Measurements from ENCODE around the gene ANGPT4. TPM values are rescaled to one million over a fixed set of nuclear protein-coding genes. Genes with fewer than 3 reads are reported as not detected.

Gene ANGPT4
- total RNA-seq, 1 experiment from 2014 or later = not detected

DNA sequence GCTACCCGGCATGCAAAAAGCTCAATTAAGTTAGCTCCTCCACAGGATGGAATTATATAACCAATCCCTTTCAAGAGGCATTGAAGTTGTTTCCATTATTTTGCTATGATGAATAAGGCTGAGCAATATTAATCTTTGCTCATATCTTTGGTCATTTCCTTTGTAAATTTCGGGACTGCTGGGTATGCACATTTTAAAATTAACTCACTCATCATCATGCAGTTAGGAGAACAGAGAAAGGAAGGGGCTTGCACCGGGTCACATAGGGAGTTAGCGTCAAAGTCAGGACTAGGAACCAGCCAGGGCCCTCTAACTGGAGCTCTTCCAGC, 83.0 kb downstream of the ANGPT4 start:
- no peaks in the 10 kb centered on the region for H3K9me3 Mint-ChIP-seq (ENCODE audit: unreplicated experiment)
- ChIA-PET CTCF (interaction anchor here (0.5 to 1.4 kb wide), 6 partner anchors 15 to 376 kb away, joined by 3 to 7 read pairs (median 4); no protein-coding TSS in a partner anchor), POLR2A (interaction anchor here (0.6 kb wide), 1 partner anchor 432 kb away, joined by 4 read pairs; no protein-coding TSS in a partner anchor)
- peaks cover 7% of the 10 kb centered on the region for H3K4me1 Mint-ChIP-seq (ENCODE audit: low read depth, unreplicated experiment)
- Histone ChIP-seq H3K9me3 (no peaks in the 10 kb centered on the region), H3K4me1 (peaks cover 16% of the 10 kb centered on the region), H3K36me3 (ENCODE audit: control insufficient read depth, insufficient read depth, low read length) (no peaks in the 10 kb centered on the region), H3K27me3 (replicated peaks; ENCODE audit: control insufficient read depth, insufficient read depth, low read length) (no peaks in the 10 kb centered on the region), H3K4me3 (ENCODE audit: low read depth, low read length) (peak overlapping the region; percentile 71)
- BruUV-seq (replicated peaks) = no TSS peak
- no peak for DNase-seq
- TF ChIP-seq, protein P1, sequence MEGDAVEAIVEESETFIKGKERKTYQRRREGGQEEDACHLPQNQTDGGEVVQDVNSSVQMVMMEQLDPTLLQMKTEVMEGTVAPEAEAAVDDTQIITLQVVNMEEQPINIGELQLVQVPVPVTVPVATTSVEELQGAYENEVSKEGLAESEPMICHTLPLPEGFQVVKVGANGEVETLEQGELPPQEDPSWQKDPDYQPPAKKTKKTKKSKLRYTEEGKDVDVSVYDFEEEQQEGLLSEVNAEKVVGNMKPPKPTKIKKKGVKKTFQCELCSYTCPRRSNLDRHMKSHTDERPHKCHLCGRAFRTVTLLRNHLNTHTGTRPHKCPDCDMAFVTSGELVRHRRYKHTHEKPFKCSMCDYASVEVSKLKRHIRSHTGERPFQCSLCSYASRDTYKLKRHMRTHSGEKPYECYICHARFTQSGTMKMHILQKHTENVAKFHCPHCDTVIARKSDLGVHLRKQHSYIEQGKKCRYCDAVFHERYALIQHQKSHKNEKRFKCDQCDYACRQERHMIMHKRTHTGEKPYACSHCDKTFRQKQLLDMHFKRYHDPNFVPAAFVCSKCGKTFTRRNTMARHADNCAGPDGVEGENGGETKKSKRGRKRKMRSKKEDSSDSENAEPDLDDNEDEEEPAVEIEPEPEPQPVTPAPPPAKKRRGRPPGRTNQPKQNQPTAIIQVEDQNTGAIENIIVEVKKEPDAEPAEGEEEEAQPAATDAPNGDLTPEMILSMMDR (IDR thresholded peaks at IDR 0.05; ENCODE audit: insufficient read depth in 1 of 2, low read depth in 1 of 2, low read length in 1 of 2, severe bottlenecking in 1 of 2, unreplicated experiment in 1 of 2) = no peak
- intact Hi-C loops (cut with micrococcal nuclease; ENCODE audit: unreplicated experiment) = loop anchor here (1.0 to 5.0 kb wide), 2 partner anchors 8 to 284 kb away; partner anchors contain the start of gene PSMF1
- H3K27me3 Mint-ChIP-seq (ENCODE audit: insufficient read depth, unreplicated experiment) = no peaks in the 10 kb centered on the region
- peak overlapping the region; percentile 36 for H3K27ac Mint-ChIP-seq (ENCODE audit: unreplicated experiment)
- peak overlapping the region; percentile 91 for H3K4me3 Mint-ChIP-seq (ENCODE audit: unreplicated experiment)
- H3K36me3 Mint-ChIP-seq (ENCODE audit: insufficient read depth, unreplicated experiment) = no peaks in the 10 kb centered on the region

- Histone ChIP-seq H3K27me3 (replicated peaks; ENCODE audit: control insufficient read depth, insufficient read depth, low read length) (no peaks in the 10 kb centered on the region), H3K9me3 (no peaks in the 10 kb centered on the region), H3K36me3 (ENCODE audit: control insufficient read depth, insufficient read depth, low read length) (no peaks in the 10 kb centered on the region), H3K4me3 (ENCODE audit: low read depth, low read length) (no peak overlapping the region), H3K4me1 (peaks cover 16% of the 10 kb centered on the region)
- Mint-ChIP-seq H3K4me1 (ENCODE audit: low read depth, unreplicated experiment) (peaks cover 6% of the 10 kb centered on the region), H3K27ac (ENCODE audit: unreplicated experiment) (no peak overlapping the region), H3K4me3 (ENCODE audit: unreplicated experiment) (no peak overlapping the region), H3K27me3 (ENCODE audit: insufficient read depth, unreplicated experiment) (no peaks in the 10 kb centered on the region), H3K9me3 (ENCODE audit: unreplicated experiment) (no peaks in the 10 kb centered on the region), H3K36me3 (ENCODE audit: insufficient read depth, unreplicated experiment) (no peaks in the 10 kb centered on the region)
- no peak for DNase-seq
- no TSS peak for BruUV-seq (replicated peaks)
- intact Hi-C loops (cut with micrococcal nuclease; ENCODE audit: unreplicated experiment) = loop anchor here (5.0 kb wide), 1 partner anchor 285 kb away; the partner anchor contains the start of gene PSMF1
- POLR2A ChIA-PET = no interaction called here
- TF ChIP-seq, protein P1 (IDR thresholded peaks at IDR 0.05; ENCODE audit: insufficient read depth in 1 of 2, low read depth in 1 of 2, low read length in 1 of 2, severe bottlenecking in 1 of 2, unreplicated experiment in 1 of 2) = no peak
- CTCF ChIA-PET = no interaction called here
Measured at GRCh38 chr20:831956-832355, 84.2 kb downstream of the ANGPT4 start.

- Mint-ChIP-seq H3K4me1 (ENCODE audit: low read depth, unreplicated experiment) (peaks cover 6% of the 10 kb centered on the region), H3K36me3 (ENCODE audit: insufficient read depth, unreplicated experiment) (no peaks in the 10 kb centered on the region), H3K9me3 (ENCODE audit: unreplicated experiment) (no peaks in the 10 kb centered on the region), H3K27ac (ENCODE audit: unreplicated experiment) (no peak overlapping the region), H3K27me3 (ENCODE audit: insufficient read depth, unreplicated experiment) (no peaks in the 10 kb centered on the region), H3K4me3 (ENCODE audit: unreplicated experiment) (no peak overlapping the region)
- ChIA-PET POLR2A (no interaction called here), CTCF (no interaction called here)
- intact Hi-C loops (cut with micrococcal nuclease; ENCODE audit: unreplicated experiment) = loop anchor here (5.0 kb wide), 1 partner anchor 286 kb away; the partner anchor contains the start of gene PSMF1
- TF ChIP-seq, protein P1 (IDR thresholded peaks at IDR 0.05; ENCODE audit: insufficient read depth in 1 of 2, low read depth in 1 of 2, low read length in 1 of 2, severe bottlenecking in 1 of 2, unreplicated experiment in 1 of 2) = no peak
- H3K27me3 ChIP-seq (replicated peaks; ENCODE audit: control insufficient read depth, insufficient read depth, low read length) = no peaks in the 10 kb centered on the region
- no peak overlapping the region for H3K4me3 ChIP-seq (ENCODE audit: low read depth, low read length)
- no peaks in the 10 kb centered on the region for H3K36me3 ChIP-seq (ENCODE audit: control insufficient read depth, insufficient read depth, low read length)
- H3K4me1 ChIP-seq = peaks cover 13% of the 10 kb centered on the region
- no peak for DNase-seq
- BruUV-seq (replicated peaks) = no TSS peak
- no peaks in the 10 kb centered on the region for H3K9me3 ChIP-seq
Measured at GRCh38 chr20:831251-831650, 84.9 kb downstream of the ANGPT4 start.
